Left cardiac atrium (tissue), 4 donors: ENCODE measurements around the gene RARRES1. TPM values are rescaled to one million over a fixed set of nuclear protein-coding genes. Genes with fewer than 3 reads are reported as not detected.
A peak's percentile ranks its signal among the peaks of the same experiment; 100 is the strongest.

Experiments used
- ATAC-seq, 2 donors: fragments of 200-7000 bp; cut with Tn5 transposase; one replicate each; pipeline ENCODE4 v1.9.1; 2020; ENCODE audit warnings: mild to moderate bottlenecking in 2 of 2, moderate library complexity in 2 of 2
- DNase-seq: peaks from one replicate; pipeline ENCODE4 v3.0.0-alpha.2; 2020
- intact Hi-C, 2 donors: fragments of 100-400 bp; cut with DNase I; formaldehyde crosslinking; loops; one replicate each; pipeline versions ENCODE4 v1.14.1 to v1.15.1; 2022 to 2023
- total RNA-seq, 2 donors: library from RNA; stranded (reverse); fragmentation: NEBNext Ultra II Directional; extraction: Animal tissue kit (Norgen Biotek cat#: 25700); gene quantifications; one replicate each; pipeline ENCODE4 v1.2.1, GENCODE V29; 2021
- donor health status: DM: no; HTN: yes; CAD: no.
- donor health status: DM: no; HTN: yes; CAD: no; lungs with severe emphysema.
- donor health status: DM: yes; HTN: yes; CAD: no.
- donor health status: Dilated cardiomyopathy.

The RARRES1 gene
- total RNA-seq, 2 donors from 2014 or later = 44.8 to 117 TPM

DNA sequence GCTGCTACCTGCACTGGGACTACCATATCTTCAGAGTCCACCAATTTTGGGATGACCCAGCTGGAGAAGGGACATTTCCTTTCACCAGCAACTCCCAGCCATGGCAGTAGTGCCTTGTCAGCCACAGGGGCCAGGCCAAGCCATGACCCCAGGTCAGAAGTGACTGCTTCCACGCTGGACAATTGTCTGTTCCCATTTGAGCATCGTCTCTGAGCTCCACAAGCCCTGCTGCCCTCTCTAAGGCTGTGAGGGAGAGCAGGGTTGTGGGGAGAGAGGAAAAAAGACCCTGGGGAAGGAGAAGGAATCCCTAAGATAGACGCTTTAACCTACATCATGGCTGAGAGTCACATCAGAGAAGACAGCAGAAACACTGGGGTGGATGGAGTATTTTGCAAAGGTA, 7.4 kb upstream of the RARRES1 start:
- DNase-seq (no peak), ATAC-seq (no peak)
- intact Hi-C loops = no loop called here

DNA sequence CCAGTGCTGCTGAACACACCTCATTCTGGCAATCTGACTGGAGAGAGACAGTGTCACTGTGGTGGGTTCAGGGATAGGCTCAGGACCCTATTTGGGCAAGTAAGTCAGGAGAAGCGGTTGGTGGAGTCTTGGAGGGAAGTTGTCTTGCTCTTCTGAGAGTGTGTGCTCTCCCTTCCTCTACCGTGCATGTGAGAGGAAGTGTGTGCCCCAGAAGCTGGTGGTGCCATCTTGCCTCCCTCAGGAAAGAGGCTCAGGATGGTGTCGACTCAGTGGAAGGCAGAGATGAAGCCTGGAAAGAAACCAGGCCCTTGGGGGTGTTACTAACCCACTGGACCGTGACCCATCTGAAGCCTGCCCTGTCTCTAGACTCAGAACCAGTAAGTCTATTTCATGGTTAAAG, 6.8 kb upstream of the RARRES1 start:
- ATAC-seq (no peak), DNase-seq (no peak)
- intact Hi-C loops = no loop called here

DNA sequence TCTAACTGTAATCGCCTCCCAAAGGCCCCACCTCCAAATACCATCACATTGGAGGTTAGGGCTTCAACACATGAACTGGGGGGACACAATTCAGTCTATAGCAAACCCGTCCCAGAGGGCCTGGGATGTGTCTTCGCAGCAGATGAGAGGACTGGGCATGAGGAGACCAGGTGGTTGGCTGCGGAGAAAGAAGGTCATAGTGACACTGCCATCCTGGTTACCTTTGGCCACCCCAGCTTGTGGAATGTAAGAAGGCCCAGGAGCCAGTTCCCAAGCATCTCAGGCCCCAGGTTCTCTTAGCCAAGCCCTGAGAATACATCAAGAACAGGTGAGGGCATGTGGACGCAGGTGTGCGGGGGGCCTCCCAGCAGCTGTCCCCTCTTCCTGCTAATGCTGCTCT, 6.4 kb upstream of the RARRES1 start:
- intact Hi-C loops = no loop called here
- ATAC-seq (no peak), DNase-seq (no peak)

DNA sequence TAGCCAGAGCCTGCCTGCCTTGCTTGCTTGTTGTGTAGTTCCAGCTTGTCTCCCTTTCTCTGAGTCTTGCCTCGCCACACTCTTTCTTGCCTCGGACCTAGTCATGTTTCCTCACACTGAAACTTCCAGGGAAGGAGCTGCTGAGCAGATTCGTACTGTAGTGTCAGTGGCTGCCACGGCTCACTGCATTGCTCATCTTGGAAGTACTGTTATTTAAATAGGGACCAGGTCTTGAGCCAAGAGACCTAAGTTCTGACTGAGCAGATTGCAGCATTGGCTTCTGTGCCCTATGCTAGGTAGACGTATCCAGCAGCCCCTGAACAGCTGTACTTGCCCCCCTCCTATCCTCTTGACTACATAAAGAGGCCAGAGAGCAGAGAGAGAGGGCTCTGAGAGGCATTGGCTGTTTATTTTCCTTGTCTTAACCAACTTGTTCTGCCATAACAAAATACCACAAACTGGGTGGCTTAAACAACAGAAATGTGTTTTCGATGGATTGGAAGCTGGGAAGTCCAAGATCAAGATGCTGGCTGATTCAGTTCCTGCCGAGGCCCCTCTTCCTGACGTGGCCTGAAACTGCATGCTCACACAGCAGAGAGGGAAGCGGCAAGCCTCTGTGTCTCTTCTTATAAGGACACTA, 5.8 kb upstream of the RARRES1 start:
- DNase-seq (no peak), ATAC-seq (no peak)
- intact Hi-C loops = no loop called here

DNA sequence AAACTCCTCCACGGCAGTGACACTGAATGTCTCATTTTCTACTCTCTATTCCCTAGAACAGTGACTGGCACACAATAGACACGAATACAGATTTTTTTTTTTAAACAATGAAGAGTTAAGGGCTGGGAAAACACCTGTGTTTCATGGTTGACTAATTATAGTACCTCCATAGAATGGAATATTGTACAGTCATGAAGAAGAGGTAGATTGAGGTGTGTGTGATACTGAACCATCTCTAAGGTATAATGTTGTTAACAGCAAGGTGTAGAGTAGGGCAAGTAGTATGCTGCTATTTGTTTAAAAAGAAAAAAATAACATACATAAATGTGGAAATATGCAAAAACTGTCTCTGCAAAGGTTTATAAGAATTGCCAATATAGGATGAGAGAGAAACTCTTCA, 5.2 kb upstream of the RARRES1 start:
- DNase-seq (no peak), ATAC-seq (no peak)
- intact Hi-C loops = no loop called here

DNA sequence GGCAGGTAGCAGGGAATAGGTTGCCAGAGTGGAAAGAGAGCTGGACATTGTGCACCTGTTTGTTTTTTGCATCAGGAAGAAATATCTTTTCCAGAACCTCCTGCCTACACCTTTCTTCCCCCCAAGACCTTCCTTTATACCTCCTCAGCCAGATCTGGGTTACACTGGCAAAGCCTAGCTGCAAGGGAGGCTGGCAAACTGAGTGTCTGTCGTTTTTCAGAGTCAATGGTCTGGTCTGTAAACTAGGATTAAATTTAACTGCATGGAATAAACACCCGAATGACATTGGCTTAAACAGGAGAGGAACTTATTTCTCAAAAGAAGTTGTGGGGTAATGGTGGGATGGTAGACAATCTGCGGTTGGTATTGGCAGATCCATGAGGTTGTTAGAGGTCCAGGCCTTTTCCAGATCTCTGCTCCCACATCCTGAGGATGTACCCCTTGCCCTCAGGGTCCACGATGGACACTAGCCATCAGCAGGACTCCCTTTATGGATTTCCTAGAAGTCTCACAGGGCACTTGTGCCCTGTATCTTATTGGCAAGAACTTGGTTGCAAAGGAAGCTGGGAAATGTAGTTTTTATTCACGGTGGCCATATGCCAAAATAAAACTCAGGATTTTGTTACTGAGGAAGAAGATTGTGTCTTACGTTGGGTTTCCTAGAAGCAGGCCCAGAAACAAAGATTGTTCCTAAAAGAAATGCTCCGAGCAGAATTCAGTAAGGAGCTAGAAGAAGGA, 3.2 kb upstream of the RARRES1 start:
- DNase-seq (no peak), ATAC-seq (no peak)

DNA sequence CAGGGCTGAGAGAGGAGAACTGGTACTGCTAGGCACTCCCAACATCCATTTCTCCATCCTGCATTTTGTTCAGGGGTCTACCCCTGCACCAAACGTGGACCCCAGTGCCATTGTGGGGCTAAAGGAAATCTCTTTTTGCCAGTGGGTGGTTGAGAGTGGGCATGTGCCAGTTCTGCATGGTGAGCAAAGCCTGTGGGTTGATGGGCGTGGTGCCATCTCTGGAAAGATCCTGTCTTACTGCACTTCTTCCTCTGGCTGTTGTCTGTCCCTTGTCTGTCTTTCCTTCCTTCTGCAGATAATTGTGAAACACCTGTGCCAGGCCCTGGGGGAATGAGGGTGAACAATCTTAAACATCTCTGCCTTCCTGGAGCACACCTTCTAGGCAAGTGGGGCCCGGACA, 1.4 kb upstream of the RARRES1 start:
- DNase-seq (no peak), ATAC-seq (no peak)
- intact Hi-C loops = no loop called here

More for the DNA sequence above, 3.2 kb upstream of the RARRES1 start:
- intact Hi-C loops = no loop called here

DNA sequence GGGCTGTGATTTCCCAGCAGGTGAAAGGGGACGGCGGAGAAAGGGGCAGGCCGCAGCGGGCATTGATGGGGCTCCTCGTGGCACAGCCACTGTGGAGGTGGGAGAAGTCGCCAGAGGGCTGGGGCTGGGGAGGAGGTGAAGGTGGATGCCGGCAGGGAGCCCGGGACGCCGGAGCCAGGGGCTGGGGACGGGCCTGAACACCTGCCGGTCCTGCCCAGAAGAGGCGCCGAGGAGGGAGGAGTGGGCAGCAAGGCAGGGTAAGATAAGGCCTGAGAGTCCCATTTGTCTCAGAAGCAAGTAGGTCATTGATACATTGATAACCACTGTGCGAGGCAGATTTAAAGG, 571 bp upstream of the RARRES1 start:
- DNase-seq (no peak), ATAC-seq (peak in 1 of 2 donors; percentile 24)
- intact Hi-C loops = no loop called here

DNA sequence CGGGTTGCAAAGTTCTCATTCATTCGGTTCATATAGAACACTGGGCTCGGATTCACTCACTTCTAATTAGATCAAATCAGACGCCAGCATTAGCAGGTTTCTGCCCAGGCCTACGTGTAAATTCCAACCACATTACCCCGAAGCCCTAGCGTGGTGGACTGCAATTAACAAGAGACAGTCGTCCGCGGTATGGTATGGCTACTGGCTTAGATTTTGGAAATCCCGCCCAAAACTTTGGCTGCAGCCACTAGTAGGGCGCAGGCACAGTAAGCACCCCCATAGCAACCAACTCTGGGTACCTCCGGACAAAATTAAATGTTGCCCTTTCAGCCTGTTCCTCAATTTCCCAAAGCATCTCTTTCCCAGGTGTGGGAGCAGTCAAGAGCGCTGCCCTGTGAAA, 771 bp downstream of the RARRES1 start:
- no peak for DNase-seq
- intact Hi-C loops = no loop called here
- ATAC-seq = peak in 1 of 2 donors; percentile 0

DNA sequence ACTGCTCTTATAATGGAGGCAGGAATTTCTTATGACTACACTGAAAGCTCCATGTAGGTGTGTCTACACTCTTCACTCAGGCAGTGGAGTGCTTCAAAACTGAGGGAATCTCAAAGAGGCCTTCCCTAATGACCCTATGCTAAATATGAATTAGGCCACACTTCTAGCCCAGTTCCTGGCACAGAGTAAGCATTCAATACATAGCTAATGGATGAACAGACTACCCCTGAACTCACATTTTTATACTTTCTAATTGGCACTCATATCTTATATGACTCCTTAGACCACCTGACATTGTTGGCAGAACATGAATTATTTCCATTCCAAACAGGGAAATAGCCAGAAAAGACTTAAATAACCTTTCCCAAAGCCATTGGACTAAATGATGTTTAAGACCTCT, 3.4 kb downstream of the RARRES1 start:
- intact Hi-C loops = no loop called here
- no peak for DNase-seq
- no peak for ATAC-seq

DNA sequence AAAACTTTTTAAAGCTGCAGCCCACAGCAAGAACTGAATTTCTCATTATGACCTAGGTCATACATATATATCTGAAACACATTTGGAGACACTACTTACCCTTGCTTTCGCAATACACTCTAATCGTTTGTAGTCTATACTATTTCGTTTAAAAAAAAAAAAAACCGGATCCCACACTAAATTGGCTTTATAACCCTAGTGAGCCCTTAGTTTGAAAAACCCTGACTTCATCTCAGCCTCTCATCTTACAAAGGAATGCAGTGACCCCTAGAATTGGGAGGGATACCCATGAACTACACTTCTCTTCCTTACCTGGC, 4.2 kb downstream of the RARRES1 start:
- DNase-seq = no peak

DNA sequence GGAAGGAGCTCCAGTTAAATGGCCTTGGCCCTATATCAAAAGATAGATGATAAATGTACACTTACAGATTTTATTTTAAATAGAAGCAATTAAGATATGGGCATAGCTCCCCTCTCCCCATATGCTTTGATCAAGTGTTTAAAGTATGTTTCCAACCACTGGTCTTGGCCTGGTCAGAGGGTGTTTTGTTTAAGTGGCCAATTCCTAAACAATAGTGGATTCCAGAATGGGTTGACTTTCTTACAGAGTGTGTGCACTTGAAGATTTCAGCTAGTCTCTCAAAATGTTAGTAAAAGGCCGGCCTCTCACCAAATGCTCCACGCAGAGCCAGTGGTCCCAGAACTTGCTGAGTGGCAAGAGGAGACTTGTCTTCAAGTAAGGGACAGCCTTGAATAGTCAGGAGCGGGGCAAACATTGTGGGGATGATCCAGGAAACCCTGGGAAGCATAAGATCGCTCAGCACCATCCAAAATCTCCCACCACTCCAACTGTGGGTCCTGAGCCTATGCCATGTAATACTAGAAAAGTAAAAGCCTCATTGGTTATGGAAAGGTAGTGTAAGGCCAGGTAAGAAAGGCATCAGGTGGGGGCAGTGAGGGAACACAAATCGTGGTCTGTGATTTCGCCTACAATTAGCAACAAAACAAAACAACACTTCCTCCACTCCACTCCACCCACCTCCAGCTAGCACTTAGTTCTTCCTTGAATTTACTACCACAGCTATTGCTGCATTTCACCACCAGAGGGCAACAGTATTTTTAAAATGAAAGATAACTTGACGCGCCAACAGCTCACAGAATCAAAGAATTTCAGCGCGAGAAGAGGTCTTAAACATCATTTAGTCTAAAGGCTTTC, 4.8 kb downstream of the RARRES1 start:
- intact Hi-C loops = loop anchor here (1.0 to 2.0 kb wide), 2 partner anchors 63 to 65 kb away; no protein-coding TSS in a partner anchor
- ATAC-seq (peak in 1 of 2 donors; percentile 2), DNase-seq (no peak)

More for the DNA sequence above, 4.2 kb downstream of the RARRES1 start:
- ATAC-seq = no peak
- intact Hi-C loops = no loop called here

DNA sequence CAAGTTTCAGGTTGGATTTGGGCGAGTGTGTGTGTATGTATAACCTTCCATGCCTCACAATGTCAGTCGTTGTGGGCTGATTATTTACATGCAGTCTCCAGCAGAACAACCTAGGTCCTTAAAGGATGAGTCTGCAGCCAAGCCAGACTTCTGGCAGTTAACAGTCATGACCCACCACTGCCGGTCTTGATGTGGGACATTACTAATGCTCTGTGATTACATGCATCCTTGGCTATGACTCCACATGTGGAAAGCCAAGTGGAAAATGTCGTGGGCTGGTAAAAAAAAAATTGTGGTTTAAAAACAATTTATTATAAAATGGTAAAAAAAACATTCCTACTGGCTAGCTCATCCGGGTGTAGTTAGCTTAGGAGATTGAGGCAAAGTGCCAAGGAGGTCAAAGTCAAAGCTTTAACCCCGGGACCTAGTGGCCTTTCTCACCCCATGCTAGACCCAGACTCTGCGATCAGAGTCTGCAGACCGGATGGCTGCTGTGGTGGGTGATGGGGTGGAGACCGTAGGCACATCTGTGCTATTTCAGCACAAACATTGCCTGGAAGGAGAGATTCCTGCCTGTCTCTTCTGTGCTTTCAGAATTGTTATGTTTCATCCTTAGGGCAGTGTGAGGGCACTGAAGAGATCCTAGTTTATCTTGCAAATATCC, 6.8 kb downstream of the RARRES1 start:
- intact Hi-C loops = loop anchor here in 1 of 2 donors (2.0 kb wide), 1 partner anchor 65 kb away; no protein-coding TSS in a partner anchor
- DNase-seq (peak; percentile 65), ATAC-seq (peak; percentile 63 to 88)

DNA sequence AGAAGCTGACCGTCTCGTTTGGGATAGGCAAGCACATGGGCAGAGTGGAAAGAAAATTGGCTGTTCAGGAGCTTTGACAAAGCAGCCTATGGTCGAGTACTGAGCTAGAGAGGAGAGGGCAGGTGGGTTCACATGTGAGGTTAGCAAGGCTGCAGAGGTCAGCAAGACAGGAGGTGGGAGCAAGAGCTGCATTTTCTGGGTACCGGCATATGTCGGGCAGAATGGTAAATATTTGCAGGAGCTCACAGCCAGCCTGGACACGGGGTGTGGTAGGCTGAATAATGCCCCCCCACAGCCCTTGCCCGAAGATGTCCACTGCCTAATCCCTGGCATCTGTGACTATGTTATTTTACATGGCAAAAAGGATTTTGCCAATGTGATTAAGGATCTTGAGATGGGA, 8.3 kb downstream of the RARRES1 start:
- DNase-seq (no peak), ATAC-seq (no peak)
- intact Hi-C loops = no loop called here

DNA sequence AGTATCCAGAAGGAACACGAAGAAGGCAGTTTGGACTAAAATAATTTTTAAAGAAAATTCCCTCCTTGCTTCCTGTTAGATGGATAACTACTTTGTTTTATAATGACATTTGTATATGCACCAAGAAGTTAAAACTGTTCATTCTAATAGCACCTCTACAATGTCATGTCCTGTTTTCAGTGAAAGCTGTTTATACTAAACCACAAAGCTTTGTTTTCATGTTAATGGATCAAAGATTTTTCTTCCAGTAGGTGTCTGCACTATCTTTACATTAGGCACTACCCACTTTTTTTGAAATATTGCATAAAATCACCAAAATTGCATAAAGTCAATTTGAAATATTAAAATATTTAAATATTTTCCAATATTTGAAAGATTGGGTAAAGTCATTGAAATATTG, 10.1 kb downstream of the RARRES1 start:
- DNase-seq (no peak), ATAC-seq (no peak)
- intact Hi-C loops = no loop called here

DNA sequence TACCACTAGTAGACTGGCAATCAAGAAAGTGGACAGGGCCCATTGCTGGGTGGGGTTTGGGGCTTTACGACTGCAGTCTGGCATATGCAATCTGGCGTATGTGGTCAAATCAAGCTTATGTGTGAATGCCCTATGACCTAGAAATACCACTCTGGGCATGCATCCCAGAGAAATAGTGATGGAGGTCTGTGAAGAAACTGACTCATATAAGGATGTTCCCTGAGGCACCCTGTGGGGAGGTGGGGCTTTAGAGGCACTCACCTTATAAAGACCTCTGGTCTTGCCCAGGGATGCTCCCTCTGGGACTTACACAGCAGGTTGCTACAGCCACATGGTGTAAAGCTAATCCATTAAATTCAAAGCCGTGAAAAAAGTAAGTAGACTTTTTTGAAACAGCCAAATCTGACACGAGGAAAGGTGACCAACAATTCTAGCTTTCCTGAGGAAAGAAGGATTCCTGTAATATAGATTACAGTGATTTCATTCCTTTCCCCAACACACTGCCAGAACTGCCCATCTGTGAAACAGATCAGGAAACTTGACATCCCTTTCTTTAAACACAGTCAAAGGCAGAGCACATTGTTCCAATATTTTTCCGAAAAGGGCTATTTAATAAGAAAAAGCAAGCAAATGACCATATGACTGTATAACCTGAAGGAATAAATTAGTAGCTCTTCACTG, 13.6 kb downstream of the RARRES1 start:
- ATAC-seq = peak; percentile 36 to 64
- no peak for DNase-seq
- intact Hi-C loops = no loop called here

DNA sequence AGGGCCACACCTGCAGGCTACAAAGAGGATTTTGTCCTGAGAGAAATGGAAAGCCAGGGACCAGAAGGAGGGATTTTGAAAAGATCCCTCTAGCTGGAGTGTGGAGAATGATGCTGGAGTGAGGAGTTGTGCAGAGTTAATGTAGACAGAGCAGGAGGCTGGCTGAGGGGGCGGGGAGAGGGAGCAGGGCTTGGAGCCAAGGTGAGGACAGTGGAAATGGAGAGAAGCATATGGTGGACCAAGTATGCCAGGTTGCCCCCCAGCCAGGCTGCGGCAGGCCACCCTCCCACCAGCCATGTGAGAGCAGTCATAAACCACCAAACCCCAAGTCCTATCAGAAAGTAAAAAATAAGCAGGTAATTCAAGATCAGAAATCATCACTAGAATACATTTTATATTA, 14.7 kb downstream of the RARRES1 start:
- intact Hi-C loops = no loop called here
- peak in 1 of 2 donors; percentile 7 for ATAC-seq
- no peak for DNase-seq

DNA sequence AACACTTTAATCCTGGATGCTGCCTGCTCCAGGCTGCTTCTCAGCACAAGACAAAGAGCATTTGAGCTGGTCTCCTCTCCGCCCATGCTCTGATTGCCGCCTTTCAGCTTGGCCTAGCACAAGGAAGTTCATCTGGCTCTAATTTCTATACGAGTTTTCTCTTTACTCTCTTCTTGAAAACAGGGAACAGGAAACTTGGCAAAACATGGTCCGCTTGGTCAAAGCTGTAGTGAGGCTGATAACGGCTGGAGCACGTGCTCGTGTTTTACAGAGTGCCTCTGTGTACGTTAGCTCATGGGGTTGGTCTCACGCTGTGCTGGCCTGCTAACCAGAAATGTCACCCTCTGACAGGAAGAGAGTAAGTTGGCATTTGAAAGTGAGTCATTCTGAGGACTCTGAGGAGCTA, 19.2 kb downstream of the RARRES1 start:
- intact Hi-C loops = no loop called here
- DNase-seq = peak; percentile 78
- peak; percentile 72 to 80 for ATAC-seq

DNA sequence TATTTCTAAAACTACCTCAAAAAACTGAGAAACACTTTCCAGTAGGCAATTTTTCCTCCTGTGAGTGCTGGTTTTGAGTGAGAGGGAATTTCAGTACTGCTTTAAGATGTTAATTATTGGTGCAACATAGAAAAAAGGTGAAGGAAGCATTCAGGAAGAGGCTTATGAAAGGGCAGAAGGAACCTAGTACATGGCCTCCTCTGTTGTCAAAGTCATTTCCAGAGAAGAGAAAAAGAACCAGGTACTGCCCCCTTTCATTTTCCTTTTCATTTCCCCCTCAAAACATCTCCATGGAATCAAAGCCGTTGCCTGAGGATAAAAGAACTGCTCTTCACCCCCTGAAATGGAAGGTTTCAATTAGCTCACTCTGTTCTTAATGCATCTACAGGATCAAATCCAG, 19.8 kb downstream of the RARRES1 start:
- intact Hi-C loops = no loop called here
- DNase-seq (no peak), ATAC-seq (no peak)
